SK-N-MC (cell line): ENCODE data around the gene SLC25A47.

ENCODE experiments used
- EZH2 ChIP-seq: fragments of 200-600 bp; sonication (generic); IDR thresholded peaks from one replicate; pipeline ENCODE4 v1.6.1; 2017; ENCODE audit warnings: antibody characterized with exemption
- FOXP2 ChIP-seq: optimal IDR thresholded peaks from 2 replicates; pipeline ENCODE3; 2011; ENCODE audit warnings: mild to moderate bottlenecking, moderate library complexity; ENCODE audit not compliant: insufficient read depth; ENCODE audit errors: extremely low read length, control extremely low read depth
- POLR2AphosphoS5 ChIP-seq: IDR thresholded peaks from 2 replicates; pipeline ENCODE4 v1.6.1; 2012; ENCODE audit warnings: mild to moderate bottlenecking, low read depth, low read length, borderline replicate concordance

DNA sequence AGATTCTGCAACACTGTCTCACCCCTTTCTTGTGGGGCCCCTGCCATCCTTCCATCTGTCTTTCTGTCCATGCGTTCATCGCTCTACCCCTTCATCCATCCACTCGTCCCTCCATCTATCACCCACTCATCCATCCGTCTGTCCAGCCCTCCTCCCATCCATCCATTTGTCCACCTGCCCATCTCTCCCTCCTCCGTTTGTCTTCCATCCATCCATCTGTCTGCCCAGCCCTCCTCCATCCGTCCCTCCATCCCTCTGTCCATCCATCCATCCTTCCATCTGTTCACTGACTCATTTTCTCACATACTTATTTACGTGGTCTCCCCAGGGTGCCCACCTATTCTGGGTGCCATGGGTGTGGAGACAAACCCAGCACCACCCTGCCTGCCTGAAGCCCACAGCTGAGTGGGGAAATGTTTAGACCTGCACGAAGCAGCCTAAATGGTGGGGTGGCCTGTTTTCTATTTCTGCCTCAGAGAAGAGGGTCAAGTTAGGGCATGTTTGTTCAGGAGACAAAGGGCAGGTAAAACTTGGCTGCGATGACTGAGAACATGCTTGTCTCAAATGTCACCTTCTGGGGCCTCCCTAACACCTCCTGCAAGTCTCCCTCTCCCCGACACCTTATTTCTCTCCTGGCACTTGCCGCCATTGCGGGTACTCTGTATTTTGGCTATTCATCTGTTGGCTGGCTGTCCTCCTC lies 2.8 kb upstream of the SLC25A47 start:
- no peak for TF ChIP-seq POLR2AphosphoS5
- TF ChIP-seq EZH2 = no peak
- TF ChIP-seq FOXP2 = no peak
